Adrenal gland (tissue), 5 donors: ENCODE data around the gene MCRIP1.

ENCODE experiments used
- POLR2A ChIP-seq, 2 donors: fragments of 450-650 bp; IDR thresholded peaks; one replicate each; pipeline ENCODE4 v1.6.1; 2017; ENCODE audit warnings: antibody characterized with exemption in 2 of 2, mild to moderate bottlenecking in 2 of 2, moderate library complexity in 1 of 2
- TF ChIP-seq, protein P1 (sequence below), 6 experiments: fragments of 450-650 bp in 4 of 6; fragments of 200-600 bp in 2 of 6; sonication (generic) in 1 of 6; IDR thresholded peaks; 1 replicate in 5 of 6; 2 replicates in 1 of 6; pipeline versions ENCODE4 v1.5.1 to v1.8.0; 2016 to 2021; ENCODE audit warnings: antibody characterized with exemption in 6 of 6, mild to moderate bottlenecking in 2 of 6, moderate library complexity in 1 of 6
- donor health status: DM: no; HTN: no; CAD: no.

DNA sequence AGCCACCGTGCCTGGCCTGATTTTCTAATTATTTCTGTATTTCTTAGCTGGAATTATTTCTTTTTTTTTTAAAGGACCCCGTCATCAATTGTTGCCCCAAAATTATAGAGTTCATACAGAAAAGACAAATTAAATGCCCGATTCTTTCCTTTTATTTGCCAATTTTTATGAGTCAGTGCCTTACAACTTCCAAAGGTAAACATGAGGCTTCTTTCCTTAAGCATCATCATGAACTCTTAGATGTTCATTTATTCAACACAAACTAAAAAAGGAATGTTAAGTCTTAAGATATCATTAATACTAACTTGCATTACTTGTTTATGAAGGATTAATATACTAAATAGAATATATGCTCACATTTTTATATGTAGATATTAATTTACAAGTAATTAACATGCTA lies 45.2 kb upstream of the MCRIP1 start:
- TF ChIP-seq, protein P1, sequence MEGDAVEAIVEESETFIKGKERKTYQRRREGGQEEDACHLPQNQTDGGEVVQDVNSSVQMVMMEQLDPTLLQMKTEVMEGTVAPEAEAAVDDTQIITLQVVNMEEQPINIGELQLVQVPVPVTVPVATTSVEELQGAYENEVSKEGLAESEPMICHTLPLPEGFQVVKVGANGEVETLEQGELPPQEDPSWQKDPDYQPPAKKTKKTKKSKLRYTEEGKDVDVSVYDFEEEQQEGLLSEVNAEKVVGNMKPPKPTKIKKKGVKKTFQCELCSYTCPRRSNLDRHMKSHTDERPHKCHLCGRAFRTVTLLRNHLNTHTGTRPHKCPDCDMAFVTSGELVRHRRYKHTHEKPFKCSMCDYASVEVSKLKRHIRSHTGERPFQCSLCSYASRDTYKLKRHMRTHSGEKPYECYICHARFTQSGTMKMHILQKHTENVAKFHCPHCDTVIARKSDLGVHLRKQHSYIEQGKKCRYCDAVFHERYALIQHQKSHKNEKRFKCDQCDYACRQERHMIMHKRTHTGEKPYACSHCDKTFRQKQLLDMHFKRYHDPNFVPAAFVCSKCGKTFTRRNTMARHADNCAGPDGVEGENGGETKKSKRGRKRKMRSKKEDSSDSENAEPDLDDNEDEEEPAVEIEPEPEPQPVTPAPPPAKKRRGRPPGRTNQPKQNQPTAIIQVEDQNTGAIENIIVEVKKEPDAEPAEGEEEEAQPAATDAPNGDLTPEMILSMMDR (IDR thresholded peaks at IDR 0.05), result no peak
- no peak for TF ChIP-seq POLR2A (IDR thresholded peaks at IDR 0.05)
